ENCODE results near the gene COPS4. TPM values are rescaled to one million over a fixed set of nuclear protein-coding genes. Genes with fewer than 3 reads are reported as not detected.
A peak's percentile ranks its signal among the peaks of the same experiment; 100 is the strongest.

The COPS4 gene
- total and polyA plus RNA-seq, 2 of the 8 experiments (the other 6 are each of a cell fraction or from before 2014, with no cell fraction given), result 14.9 to 28.3 TPM

DNA sequence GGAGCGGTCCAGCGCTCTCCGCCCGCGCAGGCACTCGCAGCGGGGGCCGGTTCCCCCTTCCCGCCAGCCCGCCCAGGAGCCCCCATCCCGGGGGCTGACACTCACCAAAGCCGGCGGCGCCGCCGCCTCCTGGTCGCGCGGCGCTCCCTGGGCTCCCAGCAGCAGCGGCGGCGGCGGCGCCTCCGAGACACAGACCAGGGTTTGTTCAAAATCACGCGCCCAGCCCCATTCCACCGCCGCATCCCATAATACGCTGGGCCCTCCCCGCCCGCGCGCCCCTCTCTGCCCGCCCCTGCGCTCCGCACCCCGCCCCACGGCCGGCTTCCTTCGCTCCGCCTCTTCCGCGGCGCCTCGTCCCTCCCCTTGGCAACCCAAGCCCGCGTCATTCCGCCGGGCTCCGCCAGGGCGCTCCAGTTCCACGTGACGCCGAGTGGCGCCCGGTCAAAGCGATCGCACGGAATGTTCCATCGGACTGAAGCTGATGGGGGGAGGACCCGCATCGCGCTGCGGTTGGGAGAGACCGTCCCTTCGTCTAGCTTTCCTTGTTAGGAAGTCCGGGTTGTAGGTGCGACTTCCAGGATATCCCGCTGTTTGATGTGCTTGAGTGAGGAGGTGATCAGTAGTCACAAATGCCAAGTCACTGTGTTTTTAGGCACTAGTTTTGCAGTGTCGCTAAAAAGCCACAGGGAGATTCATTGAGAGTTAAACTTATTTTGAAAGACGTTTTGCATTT, 22.1 kb upstream of the COPS4 start:
- H2BK15ac ChIP-seq (ENCODE audit: low read length), result no peak overlapping the region
- no peak overlapping the region for H4K91ac ChIP-seq (replicated peaks; ENCODE audit: insufficient read length, low read length)
- peak overlapping the region; percentile 47 for H4K5ac ChIP-seq (ENCODE audit: insufficient read length, low read depth, low read length)
- peak overlapping the region; percentile 48 to 61 (median 54); a peak in 6 of 7 replicates for H3K9ac ChIP-seq (replicated peaks in 1 of 4; ENCODE audit: extremely low read depth in 1 of 4, low read depth in 3 of 4, low read length in 3 of 4)
- no peaks in the 10 kb centered on the region for H4K20me1 ChIP-seq (replicated peaks in 1 of 2; ENCODE audit: control insufficient read depth in 1 of 2, insufficient read depth in 2 of 2, low read length in 2 of 2)
- H3K18ac ChIP-seq (ENCODE audit: extremely low read depth, low read length), result no peak overlapping the region
- H3K79me2 ChIP-seq (ENCODE audit: control insufficient read depth in 1 of 2, insufficient read depth in 2 of 2, low read length in 2 of 2), result peaks cover 0 to 15% of the 10 kb centered on the region in 2 experiments; a peak in 2 of 4 replicates
- H3K9me3 ChIP-seq (ENCODE audit: insufficient read depth in 2 of 2, low read depth in 1 of 2, low read length in 1 of 2), result no peaks in the 10 kb centered on the region
- no peak overlapping the region for H4K8ac ChIP-seq (ENCODE audit: extremely low read depth, insufficient read depth, low read length)
- peak overlapping the region; percentile 3 for H3K56ac ChIP-seq (replicated peaks; ENCODE audit: insufficient read length, low read depth, low read length)
- no peak overlapping the region for H3K4ac ChIP-seq (replicated peaks; ENCODE audit: insufficient read length, low read depth, low read length)
- FAIRE-seq (peak; percentile 85), DNase-seq (ENCODE audit: low read depth in 1 of 2, low spot score in 2 of 2) (peak; percentile 96)
- WGBS, 2 experiments (ENCODE audit: extremely low coverage in 1 of 2, insufficient coverage in 1 of 2, insufficient read length in 1 of 2, insufficient replicate concordance in 2 of 2, low coverage in 1 of 2, low lambda C conversion rate in 2 of 2, missing lambda C conversion rate in 1 of 2), result 2% methylated on average over 47 of the region's 73 CpGs; no CpG with 5 or more reads in 1 of the 2 experiments
- peaks cover 13% of the 10 kb centered on the region for H3K23me2 ChIP-seq (ENCODE audit: low read depth, low read length)
- no peak overlapping the region for H2BK120ac ChIP-seq (replicated peaks; ENCODE audit: low read depth, low read length)
- no peak overlapping the region for H2AK5ac ChIP-seq (ENCODE audit: low read depth, low read length)
- H3K4me1 ChIP-seq (replicated peaks in 1 of 4; ENCODE audit: control insufficient read depth in 3 of 4, insufficient read depth in 4 of 4, low read length in 3 of 4), result peaks cover 0 to 6% (median 3%) of the 10 kb centered on the region in 4 experiments; a peak in 3 of 7 replicates
- peak overlapping the region; percentile 67 to 98 (median 73) for H3K4me3 ChIP-seq (ENCODE audit: extremely low read depth in 1 of 4, insufficient read depth in 2 of 4, low read depth in 3 of 4, low read length in 4 of 4)
- H3K27ac ChIP-seq (ENCODE audit: low read depth, low read length), result no peak overlapping the region
- H3K4me2 ChIP-seq (ENCODE audit: insufficient read depth in 1 of 2, low read depth in 2 of 2, low read length in 2 of 2), result peak overlapping the region; percentile 87 to 94
- H3K79me1 ChIP-seq (ENCODE audit: low read depth, low read length), result no peaks in the 10 kb centered on the region
- no peak overlapping the region for H3K14ac ChIP-seq (ENCODE audit: insufficient read length)
- CTCF ChIA-PET (ENCODE audit: partially characterized antibody), result interaction anchor here (0.7 to 0.9 kb wide), 3 partner anchors 24 to 239 kb away, joined by 3 read pairs; no protein-coding TSS in a partner anchor
- no peak overlapping the region for H2BK20ac ChIP-seq (ENCODE audit: low read length)
- POLR2A ChIA-PET (ENCODE audit: partially characterized antibody), result interaction anchor here (0.6 to 2.0 kb wide), 12 partner anchors 9 to 525 kb away, joined by 3 to 20 read pairs (median 5); partner anchors contain the start of genes COPS4, COQ2 and THAP9
- no peak overlapping the region for H2BK12ac ChIP-seq (ENCODE audit: low read depth, low read length)
- H3K36me3 ChIP-seq (ENCODE audit: control insufficient read depth in 2 of 4, insufficient read depth in 4 of 4, low read length in 3 of 4), result no peaks in the 10 kb centered on the region
- H3K27me3 ChIP-seq (replicated peaks in 1 of 4; ENCODE audit: control insufficient read depth in 3 of 4, extremely low read depth in 1 of 4, insufficient read depth in 3 of 4, low read length in 3 of 4), result peaks cover 0 to 6% (median 3%) of the 10 kb centered on the region in 4 experiments; a peak in 4 of 7 replicates
- no peak overlapping the region for H3K23ac ChIP-seq (ENCODE audit: insufficient read length)
- H2AFZ ChIP-seq (ENCODE audit: low read length), result 0 out of 2 replicates have a peak overlapping the region, but pooled peaks have one; percentile 88
- no peak overlapping the region for H2BK5ac ChIP-seq (ENCODE audit: low read depth, low read length)
- TF ChIP-seq CTBP2 (IDR thresholded peaks at IDR 0.05; ENCODE audit: borderline replicate concordance, insufficient read depth, insufficient read length, low read length) (peak; percentile 8), SAP30 (IDR thresholded peaks at IDR 0.05; ENCODE audit: insufficient read depth, insufficient replicate concordance, low read length) (no peak), RNF2 (IDR thresholded peaks at IDR 0.05; ENCODE audit: borderline replicate concordance, low read depth, low read length, missing control alignments, poor library complexity, severe bottlenecking) (no peak), EGR1 (IDR thresholded peaks at IDR 0.05; ENCODE audit: borderline replicate concordance, low read depth, low read length) (0 out of 2 replicates have a peak, but pooled peaks have one; percentile 53), CHD1 (IDR thresholded peaks at IDR 0.05; ENCODE audit: low read depth, low read length) (peak; percentile 93), NANOG (IDR thresholded peaks at IDR 0.05; ENCODE audit: insufficient read depth, low read depth, low read length, poor library complexity, severe bottlenecking) (no peak), BACH1 (IDR thresholded peaks at IDR 0.05; ENCODE audit: low read length) (peak; percentile 14; the same call in 1 of the 2 replicates), CBX5 (IDR thresholded peaks at IDR 0.05; ENCODE audit: low read depth, low read length) (no peak), KDM4A (IDR thresholded peaks at IDR 0.05; ENCODE audit: low read depth, low read length, severe bottlenecking) (peak; percentile 84), BCL11A (IDR thresholded peaks at IDR 0.05; ENCODE audit: low read depth in 2 of 2, low read length in 2 of 2) (no peak), POLR2AphosphoS5 (IDR thresholded peaks at IDR 0.05; ENCODE audit: low read depth, low read length) (peak; percentile 83)
